Stimulated activated CD4-positive, alpha-beta T cell treated with anti-CD3 and anti-CD28 coated beads, Interleukin-1b, Interleukin-23, amount 100 ng/mL, for 24 hours (primary cell): ENCODE measurements around the gene ATL2.

Experiments used
- DNase-seq, 4 experiments: peaks; one replicate each; pipeline ENCODE4 v3.0.0-alpha.2; 2020; ENCODE audit warnings: low read depth in 4 of 4, low spot score in 1 of 4

ATL2 gene

DNA sequence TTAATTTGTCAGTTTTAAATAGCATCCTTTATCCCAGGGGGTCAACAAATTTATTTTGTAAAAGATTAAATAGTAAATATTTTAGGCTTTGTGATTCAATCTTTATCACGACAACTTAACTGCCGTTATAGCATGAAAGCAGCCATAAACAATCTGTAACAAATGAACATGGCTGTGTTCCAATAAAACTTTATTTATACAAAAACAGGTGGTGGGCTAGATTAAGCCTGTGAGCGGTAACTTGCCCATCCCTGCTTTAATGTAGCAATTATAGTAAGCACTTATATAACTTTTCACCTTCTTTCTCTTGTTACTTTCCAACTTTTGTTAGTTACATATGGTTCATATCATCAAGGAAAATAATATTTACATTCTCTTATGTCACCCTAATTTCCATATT, 121.9 kb downstream of the ATL2 start:
- DNase-seq, result no peak

GRCh38 chr2:38254796-38255195, 122.3 kb downstream of the ATL2 start:
- DNase-seq, result no peak

DNA sequence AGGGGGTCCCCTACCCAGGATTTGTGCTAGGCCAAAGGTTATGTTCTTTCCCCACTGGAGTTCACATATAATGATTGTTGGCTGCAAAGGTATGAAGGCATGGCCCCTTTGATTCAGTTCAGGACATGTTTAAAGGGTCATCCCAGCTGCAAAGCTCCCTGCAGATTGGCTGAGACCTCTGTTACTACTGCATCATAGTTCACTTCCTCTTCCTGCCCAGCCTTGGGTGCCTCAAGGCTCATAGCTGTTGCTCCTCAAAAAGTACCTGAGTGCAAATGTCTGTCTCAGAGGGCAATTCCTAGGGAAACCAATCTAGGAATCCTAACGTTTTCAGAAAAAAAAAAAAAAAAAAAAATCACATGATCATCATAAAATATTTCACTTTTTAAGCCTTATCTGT, 125.1 kb downstream of the ATL2 start:
- no peak for DNase-seq

DNA sequence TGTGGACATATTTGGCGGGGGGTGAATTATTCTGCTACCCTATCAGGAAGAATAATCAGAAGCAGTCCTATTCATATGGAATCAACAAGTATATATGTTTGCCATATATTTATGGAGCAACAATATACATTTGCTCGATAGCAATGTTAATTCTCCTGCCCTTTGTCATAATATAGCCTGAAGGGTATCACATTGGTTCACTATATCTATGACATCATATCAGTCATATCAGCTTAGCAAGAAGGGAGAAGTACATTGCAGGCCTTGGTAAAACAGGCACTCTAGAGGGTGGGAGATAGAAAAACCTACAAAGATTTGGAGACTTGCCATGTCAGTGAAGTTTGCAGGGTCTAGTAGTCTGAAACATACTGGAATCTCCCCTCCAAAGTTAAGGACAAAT, 128.4 kb downstream of the ATL2 start:
- DNase-seq, result no peak

DNA sequence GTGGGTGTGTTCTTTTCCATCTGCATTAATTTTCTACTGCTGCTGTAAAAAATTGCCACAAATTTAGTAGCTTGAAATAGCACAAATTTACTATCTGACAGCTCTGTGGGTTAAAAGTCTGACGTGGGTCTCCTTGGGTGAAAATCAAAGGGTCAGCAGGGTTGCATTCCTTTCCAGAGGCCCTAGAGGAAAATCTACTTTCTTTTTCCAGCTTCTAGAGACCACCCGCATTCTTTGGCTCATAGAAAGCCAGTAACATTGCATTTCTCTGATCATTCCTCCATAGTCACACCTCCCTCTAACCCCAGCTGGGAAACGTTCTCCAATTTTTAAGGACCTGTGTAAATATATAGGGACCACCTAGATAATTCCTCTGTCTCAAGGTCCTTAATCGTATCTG, 128.8 kb downstream of the ATL2 start:
- DNase-seq, result no peak

DNA sequence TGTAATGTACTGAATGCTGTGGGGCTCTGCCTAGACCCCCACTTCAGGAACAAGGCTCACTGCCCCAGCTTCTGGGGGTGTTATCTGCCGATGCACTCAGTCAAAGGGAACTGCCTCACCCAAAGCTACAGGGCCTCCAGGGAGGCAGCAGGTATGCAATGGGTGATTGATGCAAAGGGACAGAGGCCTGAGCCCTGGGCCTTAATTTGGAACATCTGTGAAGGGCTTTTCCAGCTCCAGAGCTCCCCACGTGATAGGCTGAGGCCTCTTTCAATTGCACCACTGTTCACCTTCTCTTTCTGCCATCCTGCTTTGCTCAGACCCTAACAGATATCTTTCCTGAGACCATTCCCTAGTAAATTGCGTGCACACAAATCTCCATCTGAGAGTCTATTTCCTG, 131.0 kb downstream of the ATL2 start:
- DNase-seq, result no peak

GRCh38 chr2:38245114-38245641, 131.9 kb downstream of the ATL2 start:
- DNase-seq, result no peak

DNA sequence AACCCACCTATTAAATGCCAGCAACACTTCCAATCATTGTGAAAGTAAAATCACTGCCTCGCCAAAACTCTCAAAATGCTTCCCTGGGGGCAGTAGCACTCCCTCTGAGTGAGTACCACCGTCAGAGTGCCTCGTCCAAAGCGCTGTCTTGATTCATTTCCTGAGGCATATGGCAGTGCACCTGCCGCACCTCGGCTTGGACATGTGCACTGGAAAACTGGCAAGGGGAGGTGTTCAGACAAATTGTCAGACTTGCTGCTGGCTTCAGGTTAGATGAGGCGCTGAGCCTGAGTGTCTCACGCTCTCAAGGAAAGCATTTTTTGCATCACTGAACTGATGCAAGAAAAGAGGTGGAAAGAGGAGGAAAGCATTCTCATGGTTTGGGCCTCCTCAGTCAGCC, 132.8 kb downstream of the ATL2 start:
- no peak for DNase-seq
